ENCODE measurements around the gene DTL. TPM values are rescaled to one million over a fixed set of nuclear protein-coding genes. Genes with fewer than 3 reads are reported as not detected.

DTL gene
- total RNA-seq, 1 experiment from 2014 or later, result 34.5 TPM

- DNase-seq (ENCODE audit: low spot score), result no peak
Observed at GRCh38 chr1:212132025-212132424, 96.5 kb downstream of the DTL start.

DNA sequence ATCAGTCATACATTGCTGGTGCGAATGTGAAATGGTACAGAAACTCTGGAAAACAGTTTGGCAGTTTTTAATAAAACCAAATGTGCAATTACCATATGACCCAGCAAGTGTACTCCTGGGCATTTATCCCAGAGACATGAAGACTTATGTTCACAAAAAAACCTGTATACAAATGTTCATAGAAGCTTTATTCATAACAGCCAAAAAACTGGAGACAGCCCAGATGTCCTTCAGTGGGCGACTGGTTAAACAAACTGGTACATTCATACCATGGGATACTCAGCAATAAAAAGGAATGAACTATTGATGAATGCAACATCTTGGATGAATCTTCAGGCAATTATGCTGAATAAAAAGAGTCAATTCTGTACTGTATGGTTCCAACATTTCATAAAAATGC, 97.8 kb downstream of the DTL start:
- no peak for DNase-seq (ENCODE audit: low spot score)

DNA sequence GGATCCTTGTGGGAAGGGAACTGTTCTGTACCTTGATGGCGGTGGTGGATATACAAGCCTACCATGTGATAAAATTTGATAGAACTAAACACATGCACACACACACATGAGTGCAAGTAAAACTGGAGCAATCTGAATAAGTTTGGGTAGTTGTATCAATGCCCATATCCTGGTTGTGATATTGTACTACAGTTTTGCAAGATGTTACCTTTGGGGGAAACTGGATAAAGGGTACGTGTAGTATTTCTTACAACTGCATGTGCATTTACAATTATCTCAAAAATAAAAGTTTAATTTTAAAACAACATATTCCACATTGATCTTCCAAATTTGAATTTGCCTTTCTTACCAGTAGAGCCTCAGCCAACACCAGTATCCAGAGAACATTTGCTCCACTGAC, 99.6 kb downstream of the DTL start:
- no peak for DNase-seq (ENCODE audit: low spot score)

- DNase-seq (ENCODE audit: low spot score), result no peak
Observed at GRCh38 chr1:212137854-212138253, 102.3 kb downstream of the DTL start.

- DNase-seq (ENCODE audit: low spot score), result no peak
Observed at GRCh38 chr1:212138457-212138856, 102.9 kb downstream of the DTL start.

DNA sequence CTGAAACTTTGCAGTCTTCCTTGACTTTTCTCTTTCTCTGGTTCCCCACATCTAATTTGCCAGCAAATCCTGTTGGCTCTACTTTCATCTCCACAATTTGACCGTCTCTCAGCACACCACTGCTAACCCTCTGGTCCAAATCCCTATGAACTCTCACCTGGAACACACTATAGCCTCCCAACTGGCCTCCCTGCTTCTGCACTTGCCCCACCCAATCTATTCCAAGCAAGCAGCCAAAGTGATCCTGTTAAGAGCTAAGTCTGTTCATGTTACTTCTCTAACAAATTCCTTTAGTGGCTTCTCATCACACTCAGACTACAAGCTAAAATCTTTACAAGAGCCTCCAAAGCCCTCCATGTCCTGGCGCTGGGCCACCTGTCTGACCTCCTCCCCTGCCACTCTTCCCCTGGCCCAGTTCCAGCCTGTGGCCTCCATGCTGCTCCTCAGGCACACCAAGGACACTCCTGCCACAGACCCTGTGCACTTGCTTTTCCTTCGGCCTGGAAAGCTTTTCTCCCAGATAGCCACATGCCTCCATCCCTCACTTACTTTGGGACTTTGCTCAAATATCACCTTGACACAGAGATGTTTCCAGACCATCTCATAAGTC, 104.1 kb downstream of the DTL start:
- no peak for DNase-seq (ENCODE audit: low spot score)

DNA sequence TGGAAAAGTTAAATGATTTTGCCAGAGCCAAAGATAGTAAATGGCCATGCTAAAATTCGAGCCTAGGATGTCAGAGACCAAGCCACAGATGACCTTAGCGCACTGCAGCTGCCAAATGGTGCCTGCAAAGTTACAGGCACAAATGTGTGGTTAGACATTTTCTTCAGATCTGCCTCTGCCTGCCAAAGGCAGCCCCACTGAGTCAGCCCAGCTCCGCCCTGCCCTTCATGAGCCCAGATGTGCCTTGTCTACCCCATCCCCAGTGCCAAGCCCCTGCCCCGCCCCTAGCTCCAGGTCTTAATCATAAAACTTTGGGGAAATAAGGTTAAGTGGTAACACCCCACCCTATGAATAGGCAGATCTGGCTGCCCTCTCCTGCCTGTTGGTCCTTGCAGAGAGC, 105.9 kb downstream of the DTL start:
- DNase-seq (ENCODE audit: low spot score), result no peak

DNA sequence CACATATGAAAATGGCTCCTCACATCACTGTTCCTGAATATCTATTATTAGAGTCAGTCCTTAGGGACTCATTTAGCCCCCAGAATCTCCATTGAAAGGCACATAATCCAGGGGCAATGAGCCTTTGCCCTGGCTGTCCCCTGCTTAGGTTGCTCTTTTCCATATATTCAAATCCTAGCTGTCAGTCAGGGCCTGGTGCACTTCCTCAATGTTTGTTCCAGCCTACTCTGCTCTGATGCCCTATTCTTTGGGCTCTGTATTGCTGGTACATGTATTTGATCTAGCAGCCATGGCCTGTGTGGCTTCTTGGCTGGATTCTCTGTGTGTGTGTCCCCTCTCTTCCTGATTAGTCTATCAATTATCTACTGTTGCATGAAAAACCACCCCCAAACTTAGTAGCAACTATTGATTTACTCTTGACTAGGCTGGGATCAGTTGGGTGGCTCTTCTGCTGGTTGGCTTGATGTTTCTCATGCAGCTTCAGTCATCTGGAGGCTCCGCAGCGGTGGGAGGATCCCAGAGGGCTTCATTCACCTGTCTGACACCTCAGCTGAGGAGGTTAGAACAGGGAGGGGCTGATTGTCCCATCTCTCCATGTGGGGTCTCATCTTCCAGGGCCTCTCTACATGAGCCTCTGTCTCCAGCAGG, 107.5 kb downstream of the DTL start:
- DNase-seq (ENCODE audit: low spot score), result no peak

- no peak for DNase-seq (ENCODE audit: low spot score)
Observed at GRCh38 chr1:212147581-212148033, 112.1 kb downstream of the DTL start.

DNA sequence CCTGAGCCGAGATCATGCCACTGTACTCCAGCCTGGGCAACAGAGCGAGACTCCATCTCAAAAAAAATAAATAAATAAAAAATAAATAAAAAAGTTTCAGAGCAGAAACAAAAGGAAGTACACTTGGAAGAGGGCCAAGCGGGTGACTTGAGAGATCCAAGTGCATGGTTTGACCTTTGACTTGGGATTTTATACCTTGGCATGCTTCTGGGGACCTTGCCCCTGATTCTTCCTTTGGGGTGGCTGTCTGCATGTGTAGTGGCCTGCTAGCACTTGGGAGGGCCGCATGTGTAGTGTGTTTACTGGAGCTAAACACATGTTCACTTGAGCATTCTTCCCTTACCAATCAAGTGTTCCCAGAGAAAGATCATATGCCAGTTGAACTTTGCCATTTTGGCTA, 114.0 kb downstream of the DTL start:
- no peak for DNase-seq (ENCODE audit: low spot score)

- no peak for DNase-seq (ENCODE audit: low spot score)
Observed at GRCh38 chr1:212152308-212152693, 116.8 kb downstream of the DTL start.

- no peak for DNase-seq (ENCODE audit: low spot score)
Observed at GRCh38 chr1:212152869-212153268, 117.3 kb downstream of the DTL start.

DNA sequence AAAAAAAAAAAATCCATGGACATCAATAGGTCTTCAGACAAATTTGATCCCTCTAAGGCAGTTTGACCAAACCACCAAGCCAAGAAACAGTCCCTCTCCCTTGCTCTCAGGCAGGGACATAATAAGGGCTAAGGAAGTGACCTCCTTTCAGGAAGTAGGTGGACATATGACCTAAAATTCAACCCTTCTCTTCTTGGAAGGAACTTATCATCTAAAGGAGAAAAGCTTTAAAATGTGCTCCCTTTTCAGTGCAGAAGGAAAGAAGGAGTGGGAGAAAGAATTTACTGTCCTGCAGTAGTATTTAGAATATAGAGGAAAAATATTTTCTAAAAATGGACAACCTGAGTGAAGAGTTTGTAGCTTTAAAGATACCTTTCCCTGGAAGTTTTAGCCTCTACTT, 118.1 kb downstream of the DTL start:
- DNase-seq (ENCODE audit: low spot score), result no peak

Other genes starting within 250 kb of the DTL start
- gene LPGAT1, start 205.0 kb upstream of the DTL start, total RNA-seq (2014; rRNA removed; shearing (Covaris generic)), result 22.0 and 27.6 TPM in 2 replicates
- 20.4 and 25.8 TPM in 2 replicates for gene INTS7, start 191 bp upstream of the DTL start, total RNA-seq (2014; rRNA removed; shearing (Covaris generic))
- 15.1 and 18.4 TPM in 2 replicates for gene PPP2R5A, start 249.7 kb downstream of the DTL start, total RNA-seq (2014; rRNA removed; shearing (Covaris generic))

All from H4 (cell line).